Measurements from ENCODE around the gene IRAG1.

- TF ChIP-seq EZH2 (IDR thresholded peaks at IDR 0.05) (no peak), POLR2AphosphoS5 (IDR thresholded peaks at IDR 0.05; ENCODE audit: borderline replicate concordance, low read depth, low read length) (no peak)
These were observed 36.0 kb downstream of the IRAG1 start for GRCh38 chr11:10657308-10658271.
